Measurements from ENCODE around the gene CDY2A.
"Not testable (repeated sequence)": the region's sequence is repeated elsewhere in the genome, so short reads cannot be mapped to it uniquely, and the experiment has no call there.

The CDY2A gene, protein sequence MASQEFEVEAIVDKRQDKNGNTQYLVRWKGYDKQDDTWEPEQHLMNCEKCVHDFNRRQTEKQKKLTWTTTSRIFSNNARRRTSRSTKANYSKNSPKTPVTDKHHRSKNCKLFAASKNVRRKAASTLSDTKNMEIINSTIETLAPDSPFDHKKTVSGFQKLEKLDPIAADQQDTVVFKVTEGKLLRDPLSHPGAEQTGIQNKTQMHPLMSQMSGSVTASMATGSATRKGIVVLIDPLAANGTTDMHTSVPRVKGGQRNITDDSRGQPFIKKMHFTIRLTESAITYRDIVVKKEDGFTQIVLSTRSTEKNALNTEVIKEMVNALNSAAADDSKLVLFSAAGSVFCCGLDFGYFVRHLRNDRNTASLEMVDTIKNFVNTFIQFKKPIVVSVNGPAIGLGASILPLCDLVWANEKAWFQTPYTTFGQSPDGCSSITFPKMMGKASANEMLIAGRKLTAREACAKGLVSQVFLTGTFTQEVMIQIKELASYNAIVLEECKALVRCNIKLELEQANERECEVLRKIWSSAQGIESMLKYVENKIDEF

GRCh38 chrY:18025487-18025886 is at the start of gene CDY2A:
Gene CDY2A, plus strand, starts transcription at chrY:18025787. Its CDS starts 328 bp downstream, at chrY:18026115.
- not testable (repeated sequence) for DNase-seq

GRCh38 chrY:17997586-17997985 is 28.0 kb upstream of the CDY2A start:
- not testable (repeated sequence) for DNase-seq

- DNase-seq = not testable (repeated sequence)
These were observed 27.3 kb upstream of the CDY2A start for GRCh38 chrY:17998266-17998665.

DNA sequence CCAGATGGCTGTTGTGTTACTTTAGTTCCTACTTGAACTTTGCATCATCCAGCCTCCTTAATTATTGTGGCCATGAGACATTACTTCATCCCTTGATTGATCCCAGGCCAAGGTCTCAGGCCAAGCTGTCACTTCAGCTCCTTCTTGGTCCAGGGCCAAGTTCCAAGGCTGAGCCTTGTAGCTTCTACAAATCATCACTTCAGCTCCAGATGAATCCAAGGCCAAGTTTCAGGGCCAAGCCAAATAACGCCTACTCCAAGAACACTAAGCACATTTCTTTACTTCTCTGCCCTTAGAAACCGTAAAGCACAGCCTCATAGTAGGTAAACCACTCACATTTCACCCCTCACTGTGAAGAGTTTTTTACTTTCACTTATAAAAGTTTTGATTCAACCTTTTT is 1.7 kb upstream of the CDY2A start:
- DNase-seq = not testable (repeated sequence)

DNA sequence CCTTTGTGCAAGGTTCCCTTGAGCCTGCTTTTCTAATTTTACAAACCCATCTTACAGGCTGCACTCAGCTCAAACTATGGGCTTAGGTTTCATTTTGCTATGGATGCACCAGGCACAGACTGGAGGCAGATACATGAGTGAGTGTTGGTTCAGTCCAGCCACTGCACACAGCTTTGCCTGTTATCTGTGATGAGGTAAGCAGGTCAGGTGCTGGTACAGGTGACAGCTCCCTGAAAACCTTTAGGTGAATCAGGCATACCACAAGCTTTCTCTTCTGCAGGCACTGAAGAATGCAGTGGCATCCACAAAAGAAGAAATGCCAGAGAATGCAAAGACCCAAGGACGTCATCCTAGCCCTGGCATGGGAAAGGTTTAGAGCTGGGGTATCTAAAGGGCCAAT is 3.3 kb downstream of the CDY2A start:
- not testable (repeated sequence) for DNase-seq

- not testable (repeated sequence) for DNase-seq
These were observed 4.6 kb downstream of the CDY2A start for GRCh38 chrY:18030178-18030577.

DNA sequence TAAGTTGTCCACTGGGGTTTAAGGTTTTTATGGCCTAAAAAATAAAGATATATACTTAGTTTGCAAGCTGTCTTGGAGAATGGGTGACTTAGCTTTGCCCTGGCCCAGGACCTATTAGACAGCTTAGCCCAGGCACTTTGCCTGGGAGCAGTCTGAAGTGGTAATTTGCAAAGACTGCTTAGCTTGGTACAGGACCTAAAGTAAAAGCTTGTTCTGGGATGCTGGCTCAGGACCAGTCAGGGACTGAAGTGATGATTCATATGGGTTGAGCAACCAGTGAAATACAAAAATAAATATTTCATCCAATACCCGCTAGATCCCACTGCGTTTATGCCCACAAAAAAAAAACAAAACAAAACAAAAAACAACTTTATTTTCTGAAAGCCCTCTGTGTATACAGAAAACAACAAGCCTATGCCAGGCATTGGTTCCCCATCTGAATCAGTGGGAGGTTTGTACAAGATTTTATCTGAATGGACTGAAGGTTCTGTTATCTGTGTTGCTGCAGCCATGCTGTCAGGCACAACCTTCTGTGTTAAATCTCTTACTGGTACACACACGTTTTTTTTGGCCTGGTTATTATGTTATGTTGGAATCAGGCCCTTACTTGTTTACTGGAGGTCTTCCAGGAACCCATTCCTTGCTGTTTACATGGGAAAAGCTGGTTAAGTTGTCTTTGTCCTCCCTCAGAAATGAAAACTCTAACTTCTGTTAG is 8.7 kb downstream of the CDY2A start:
- not testable (repeated sequence) for DNase-seq

DNA sequence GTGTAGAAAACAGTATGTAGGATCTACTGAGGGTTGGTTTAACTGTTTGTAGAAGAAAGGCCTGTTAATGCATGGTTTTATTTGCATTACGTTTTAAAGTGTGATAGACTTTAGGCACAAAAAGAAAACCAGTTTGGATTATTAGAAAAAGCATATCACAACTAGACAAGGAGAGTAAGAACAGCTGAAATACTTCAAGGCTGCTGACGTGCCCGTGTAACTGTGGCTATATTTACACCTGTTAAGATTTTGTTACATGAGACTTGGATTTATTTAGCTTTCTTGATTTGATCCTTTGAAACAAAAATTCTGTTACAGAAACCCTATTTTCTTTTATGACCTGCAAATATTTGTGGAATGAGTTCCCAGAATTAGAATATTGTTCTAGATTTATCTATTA is 9.3 kb downstream of the CDY2A start:
- not testable (repeated sequence) for DNase-seq

- DNase-seq = not testable (repeated sequence)
These were observed 19.4 kb downstream of the CDY2A start for GRCh38 chrY:18044990-18045389.

GRCh38 chrY:18048149-18049040 is 22.8 kb downstream of the CDY2A start:
- not testable (repeated sequence) for DNase-seq

- not testable (repeated sequence) for DNase-seq
These were observed 23.5 kb downstream of the CDY2A start for GRCh38 chrY:18049061-18049460.

DNA sequence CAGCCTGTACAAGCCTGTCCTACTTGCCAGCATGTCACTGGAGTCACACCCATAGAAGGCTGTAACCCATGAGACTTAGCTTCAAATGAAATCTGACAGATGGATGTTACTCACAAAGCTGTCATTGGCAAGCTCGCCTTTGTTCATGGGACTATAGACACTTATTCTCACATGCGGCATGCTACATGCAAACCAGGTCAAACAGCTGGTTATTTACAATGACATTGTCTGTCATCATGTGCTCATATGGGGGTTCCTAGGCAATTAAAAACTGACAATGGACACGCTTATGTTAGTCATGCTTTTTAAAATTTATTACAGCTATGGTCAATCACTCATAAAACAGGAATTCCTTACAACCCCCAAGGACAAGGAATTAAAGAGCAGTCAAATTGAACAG is 30.9 kb downstream of the CDY2A start:
- not testable (repeated sequence) for DNase-seq

- DNase-seq = not testable (repeated sequence)
These were observed 47.9 kb downstream of the CDY2A start for GRCh38 chrY:18073464-18073863.

All from NCI-H524 (cell line).